Left lung (tissue), 10 donors: ENCODE results near the gene MED14. TPM values are rescaled to one million over a fixed set of nuclear protein-coding genes. Genes with fewer than 3 reads are reported as not detected.
"Not testable (repeated sequence)": the region's sequence is repeated elsewhere in the genome, so short reads cannot be mapped to it uniquely, and the experiment has no call there.

Experiments used
- ATAC-seq: fragments of 200-7000 bp; cut with Tn5 transposase; one replicate; pipeline ENCODE4 v1.9.1; 2020; ENCODE audit warnings: moderate library complexity
- DNase-seq, 4 donors: peaks; one replicate each; pipeline ENCODE4 v3.0.0-alpha.2; 2013 to 2020
- H3K27ac ChIP-seq, 2 donors: fragments of 200-600 bp; sonication (generic) in 1 of 2; one replicate each; pipeline versions ENCODE4 v1.5.0 to v1.8.0; 2020 to 2021
- H3K27me3 ChIP-seq, 2 donors: fragments of 200-600 bp; sonication (generic) in 1 of 2; one replicate each; pipeline versions ENCODE4 v1.5.0 to v1.8.0; 2020 to 2021
- H3K36me3 ChIP-seq, 2 donors: fragments of 200-600 bp; sonication (generic) in 1 of 2; one replicate each; pipeline versions ENCODE4 v1.5.0 to v1.8.0; 2020 to 2021
- H3K4me1 ChIP-seq, 2 donors: fragments of 200-600 bp; one replicate each; pipeline ENCODE4 v1.8.0; 2021
- H3K4me3 ChIP-seq, 2 donors: fragments of 200-600 bp; sonication (generic) in 1 of 2; one replicate each; pipeline versions ENCODE4 v1.5.0 to v1.8.0; 2020 to 2021; ENCODE audit warnings: mild to moderate bottlenecking in 1 of 2
- H3K9me3 ChIP-seq, 2 donors: fragments of 200-600 bp; sonication (generic) in 1 of 2; one replicate each; pipeline versions ENCODE4 v1.5.0 to v1.8.0; 2020 to 2021
- intact Hi-C, 2 donors: fragments of 100-400 bp; cut with DNase I; formaldehyde crosslinking; loops; one replicate each; pipeline versions ENCODE4 v1.11.2 to v1.14.2; 2022
- polyA plus RNA-seq, 6 donors: library from polyadenylated mRNA; unstranded; fragments of 120-200 nt; gene quantifications; one replicate each; pipeline ENCODE4 v1.2.1, GENCODE V29; 2013; ENCODE audit not compliant: insufficient read length in 6 of 6
- total RNA-seq, 2 donors: library from RNA; stranded (reverse); fragmentation: NEBNext Ultra II Directional; extraction: Animal tissue kit (Norgen Biotek cat#: 25700); gene quantifications; one replicate each; pipeline ENCODE4 v1.2.1, GENCODE V29; 2021
- TF ChIP-seq, protein P1 (sequence below), 2 donors: fragments of 200-600 bp; sonication (generic) in 1 of 2; IDR thresholded peaks; one replicate each; pipeline versions ENCODE4 v1.5.0 to v1.8.0; 2021; ENCODE audit warnings: antibody characterized with exemption in 2 of 2
- donor health status: DM: no; HTN: yes; CAD: no.
- donor health status: DM: no; HTN: no; CAD: no.

MED14 gene
- total and polyA plus RNA-seq, 8 donors: 44.6 to 67.2 (median 57.1) TPM

DNA sequence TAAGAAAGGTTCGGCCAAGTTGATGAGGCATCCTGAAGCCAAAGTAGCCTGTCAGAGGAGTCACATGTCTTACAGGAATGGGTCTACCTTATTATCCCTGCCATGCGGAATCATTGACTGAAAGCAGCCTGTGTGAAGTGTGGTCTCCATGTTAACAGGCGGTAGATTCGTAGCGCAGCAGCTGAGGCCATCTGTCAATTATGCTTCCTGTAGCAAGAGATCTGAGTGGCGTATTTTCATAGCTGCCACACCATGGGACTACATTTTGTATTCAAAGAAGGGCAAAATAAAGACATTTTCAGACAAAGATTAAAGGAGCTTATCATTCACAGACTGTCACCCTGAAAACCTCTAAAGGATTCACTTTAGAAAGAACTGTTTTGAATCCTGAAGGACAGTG lies 11.2 kb upstream of the MED14 start:
- DNase-seq: no peak
- Histone ChIP-seq H3K27me3 (peaks cover 0 to 13% of the 10 kb centered on the region in 2 donors), H3K27ac (no peak overlapping the region), H3K4me3 (no peak overlapping the region), H3K4me1 (no peaks in the 10 kb centered on the region), H3K9me3 (no peaks in the 10 kb centered on the region), H3K36me3 (no peaks in the 10 kb centered on the region)
- intact Hi-C loops: no loop called here
- ATAC-seq: no peak
- TF ChIP-seq, protein P1, sequence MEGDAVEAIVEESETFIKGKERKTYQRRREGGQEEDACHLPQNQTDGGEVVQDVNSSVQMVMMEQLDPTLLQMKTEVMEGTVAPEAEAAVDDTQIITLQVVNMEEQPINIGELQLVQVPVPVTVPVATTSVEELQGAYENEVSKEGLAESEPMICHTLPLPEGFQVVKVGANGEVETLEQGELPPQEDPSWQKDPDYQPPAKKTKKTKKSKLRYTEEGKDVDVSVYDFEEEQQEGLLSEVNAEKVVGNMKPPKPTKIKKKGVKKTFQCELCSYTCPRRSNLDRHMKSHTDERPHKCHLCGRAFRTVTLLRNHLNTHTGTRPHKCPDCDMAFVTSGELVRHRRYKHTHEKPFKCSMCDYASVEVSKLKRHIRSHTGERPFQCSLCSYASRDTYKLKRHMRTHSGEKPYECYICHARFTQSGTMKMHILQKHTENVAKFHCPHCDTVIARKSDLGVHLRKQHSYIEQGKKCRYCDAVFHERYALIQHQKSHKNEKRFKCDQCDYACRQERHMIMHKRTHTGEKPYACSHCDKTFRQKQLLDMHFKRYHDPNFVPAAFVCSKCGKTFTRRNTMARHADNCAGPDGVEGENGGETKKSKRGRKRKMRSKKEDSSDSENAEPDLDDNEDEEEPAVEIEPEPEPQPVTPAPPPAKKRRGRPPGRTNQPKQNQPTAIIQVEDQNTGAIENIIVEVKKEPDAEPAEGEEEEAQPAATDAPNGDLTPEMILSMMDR (IDR thresholded peaks at IDR 0.05): no peak

DNA sequence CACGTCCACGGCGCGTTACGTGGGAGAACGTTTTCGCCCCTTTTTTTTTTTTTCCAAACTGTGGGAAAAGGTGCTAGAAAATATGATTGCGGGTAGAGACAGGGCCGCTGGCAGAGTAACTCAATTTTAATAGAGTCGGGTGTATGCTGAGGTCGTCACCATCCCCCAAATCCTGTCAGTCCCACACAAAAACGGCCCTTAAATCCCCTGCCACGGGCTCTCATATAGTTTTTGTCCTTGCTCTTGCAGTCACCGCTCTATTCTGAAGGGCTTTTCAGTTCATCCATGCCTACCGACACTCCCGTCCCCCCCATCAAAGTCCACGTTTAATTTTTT lies 796 bp upstream of the MED14 start:
- H3K27ac ChIP-seq: peak overlapping the region; percentile 93 to 97
- peaks cover 0 to 25% of the 10 kb centered on the region in 2 donors for H3K4me1 ChIP-seq
- intact Hi-C loops: no loop called here
- no peaks in the 10 kb centered on the region for H3K27me3 ChIP-seq
- ATAC-seq (peak; percentile 12), DNase-seq (no peak)
- no peaks in the 10 kb centered on the region for H3K9me3 ChIP-seq
- TF ChIP-seq, protein P1 (IDR thresholded peaks at IDR 0.05): no peak
- no peaks in the 10 kb centered on the region for H3K36me3 ChIP-seq
- peak overlapping the region; percentile 65 to 91 for H3K4me3 ChIP-seq

DNA sequence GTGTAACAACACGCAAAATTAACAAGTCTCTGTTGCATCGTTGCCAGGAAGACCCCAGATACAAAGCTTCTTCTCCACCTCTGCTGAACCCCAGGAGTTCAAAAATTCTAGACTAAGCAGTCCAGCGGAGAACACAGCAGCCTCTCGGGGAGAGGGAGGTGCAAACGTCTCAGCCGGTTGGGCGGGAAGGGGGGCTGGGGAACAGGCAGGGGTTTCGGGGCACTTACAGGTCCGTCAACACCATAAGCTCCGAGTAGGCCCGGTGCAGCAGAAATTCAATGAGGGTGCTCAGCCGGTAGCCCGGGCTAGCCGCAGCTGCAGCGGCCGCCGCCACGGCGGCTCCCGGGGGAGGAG lies 394 bp downstream of the MED14 start:
- no peaks in the 10 kb centered on the region for H3K9me3 ChIP-seq
- H3K4me1 ChIP-seq: peaks cover 5 to 26% of the 10 kb centered on the region in 2 donors
- intact Hi-C loops: no loop called here
- peaks cover 0 to 2% of the 10 kb centered on the region in 2 donors for H3K27me3 ChIP-seq
- DNase-seq (peak in 2 of 4 donors; percentile 34 to 36), ATAC-seq (no peak)
- H3K36me3 ChIP-seq: no peaks in the 10 kb centered on the region
- H3K4me3 ChIP-seq: peak overlapping the region; percentile 65 to 91
- H3K27ac ChIP-seq: peak overlapping the region; percentile 93 to 97
- TF ChIP-seq, protein P1 (IDR thresholded peaks at IDR 0.05): no peak

DNA sequence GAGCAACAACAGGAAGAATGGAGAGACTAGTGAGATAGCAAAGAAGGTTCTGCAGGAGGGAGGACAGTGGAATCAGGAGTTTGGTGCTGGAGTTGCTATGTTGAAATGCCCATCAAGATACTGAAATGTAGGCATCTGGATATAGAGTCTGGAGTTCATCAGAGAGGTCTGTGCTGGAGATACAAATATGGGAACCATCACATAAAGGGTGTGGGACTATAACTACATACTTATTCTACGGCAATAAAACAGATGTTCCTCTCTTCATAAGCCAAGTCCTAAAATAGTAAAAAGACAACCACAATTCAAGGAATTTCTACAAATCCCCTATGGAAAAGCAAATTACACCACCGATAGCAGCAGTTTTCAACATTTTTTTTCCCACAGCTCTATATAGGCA lies 1.6 kb downstream of the MED14 start:
- Histone ChIP-seq H3K9me3 (no peaks in the 10 kb centered on the region), H3K4me1 (peaks cover 5 to 30% of the 10 kb centered on the region in 2 donors), H3K36me3 (no peaks in the 10 kb centered on the region), H3K27me3 (peaks cover 0 to 4% of the 10 kb centered on the region in 2 donors), H3K27ac (no peak overlapping the region), H3K4me3 (peak overlapping the region; percentile 65 to 91)
- no peak for DNase-seq
- intact Hi-C loops: no loop called here
- no peak for ATAC-seq
- TF ChIP-seq, protein P1 (IDR thresholded peaks at IDR 0.05): no peak

DNA sequence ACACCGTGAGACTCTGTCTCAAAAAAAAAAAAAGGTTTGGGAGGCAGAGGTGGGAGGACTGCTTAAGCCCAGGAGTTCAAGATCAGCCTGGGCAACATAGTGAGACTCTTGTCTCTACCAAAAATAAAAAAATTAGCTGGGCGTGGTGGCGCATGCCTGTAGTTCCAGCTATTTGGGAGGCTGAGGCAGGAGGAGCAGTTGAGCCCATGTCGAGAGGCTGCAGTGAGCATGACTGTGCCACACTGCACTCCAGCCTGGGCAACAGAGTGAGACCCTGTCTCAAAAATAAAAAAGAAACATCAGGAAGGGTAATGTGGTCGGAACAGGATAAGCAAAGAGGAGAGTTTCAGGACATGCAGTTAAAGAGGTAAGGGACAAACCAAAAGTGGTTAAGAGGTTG lies 2.8 kb downstream of the MED14 start:
- H3K4me3 ChIP-seq, H3K36me3 ChIP-seq, ATAC-seq, DNase-seq, H3K9me3 ChIP-seq, H3K27ac ChIP-seq, H3K27me3 ChIP-seq, intact Hi-C loops: not testable (repeated sequence)
- H3K4me1 ChIP-seq: peaks cover 8 to 30% of the 10 kb centered on the region in 2 donors
